Measurements from ENCODE around the gene TRAM2. TPM values are rescaled to one million over a fixed set of nuclear protein-coding genes. Genes with fewer than 3 reads are reported as not detected.

The TRAM2 gene
- total and polyA plus RNA-seq, 2 donors (not counting 3 experiments of a cell fraction or from before 2014, with no cell fraction given): 85.7 to 98.6 TPM

GRCh38 chr6:52454556-52454955 is 122.3 kb downstream of the TRAM2 start:
- BruUV-seq (replicated peaks): no TSS peak
- ChIA-PET POLR2A (no interaction called here), CTCF (interaction anchor here (0.7 to 2.3 kb wide), 5 partner anchors 9 to 38 kb away, joined by 3 to 7 read pairs (median 3); no protein-coding TSS in a partner anchor)
- H3K27ac ChIP-seq (ENCODE audit: insufficient read depth, low read depth, low read length): peak overlapping the region; percentile 1
- H3K9ac ChIP-seq (replicated peaks; ENCODE audit: extremely low read depth, insufficient read depth, low read length): no peak overlapping the region
- TF ChIP-seq EZH2 (IDR thresholded peaks at IDR 0.05; ENCODE audit: borderline replicate concordance, low read depth, low read length, severe bottlenecking): no peak
- TF ChIP-seq GATA2 (IDR thresholded peaks at IDR 0.05; ENCODE audit: insufficient read depth, insufficient read length, low read depth, low read length): no peak
- TF ChIP-seq FOS (IDR thresholded peaks at IDR 0.05; ENCODE audit: borderline replicate concordance, insufficient read depth, low read length): peak; percentile 57
- no peak for TF ChIP-seq CTCF (IDR thresholded peaks at IDR 0.05; ENCODE audit: extremely low read depth in 1 of 2, insufficient read depth in 1 of 2, low read depth in 1 of 2, low read length in 2 of 2)
- FAIRE-seq: no peak
- no peaks in the 10 kb centered on the region for H3K9me1 ChIP-seq (replicated peaks; ENCODE audit: control insufficient read depth, extremely low read depth, insufficient read depth, low read length)
- H3K4me1 ChIP-seq (ENCODE audit: control insufficient read depth, extremely low read depth, insufficient read depth, low read length): peaks cover 8% of the 10 kb centered on the region
- no peaks in the 10 kb centered on the region for H3K9me3 ChIP-seq (replicated peaks; ENCODE audit: control insufficient read depth, insufficient read depth, low read length)
- intact Hi-C loops (cut with micrococcal nuclease) (loop anchor here (1.0 kb wide), 1 partner anchor 30 kb away; no protein-coding TSS in a partner anchor), dilution Hi-C loops (cut with MboI; ENCODE audit: extremely low pct_ligation_motif_present, low sequenced_read_pairs) (no loop called here)
- DNase-seq (ENCODE audit: low read depth, low spot score): peak; percentile 57
- peak overlapping the region; percentile 22 for H3K4me2 ChIP-seq (ENCODE audit: insufficient read depth, low read length)
- no peak overlapping the region for H2AFZ ChIP-seq (ENCODE audit: low read depth, low read length)
- H4K20me1 ChIP-seq (replicated peaks; ENCODE audit: control insufficient read depth, extremely low read depth, insufficient read depth, low read length): no peaks in the 10 kb centered on the region
- no peaks in the 10 kb centered on the region for H3K27me3 ChIP-seq (ENCODE audit: control insufficient read depth in 2 of 2, insufficient read depth in 2 of 2, low read length in 2 of 2)
- H3K4me3 ChIP-seq (replicated peaks in 1 of 3; ENCODE audit: insufficient read depth in 1 of 3, low read depth in 1 of 3, low read length in 3 of 3): no peak overlapping the region
- no peaks in the 10 kb centered on the region for H3K79me2 ChIP-seq (ENCODE audit: control insufficient read depth, insufficient read depth, low read length)
- H3K36me3 ChIP-seq (ENCODE audit: control insufficient read depth in 2 of 2, extremely low read depth in 1 of 2, insufficient read depth in 2 of 2, low read length in 2 of 2): no peaks in the 10 kb centered on the region

Other genes with a start within 250 kb of the TRAM2 start
- gene PAQR8, start 214.9 kb downstream of the TRAM2 start, total RNA-seq: 6.0 TPM in 2 replicates
- 4.3 TPM in 2 replicates for gene PAQR8, start 214.9 kb downstream of the TRAM2 start, polyA plus RNA-seq
- gene EFHC1, start 156.7 kb downstream of the TRAM2 start, total RNA-seq: 14.6 and 21.1 TPM in 2 replicates
- gene EFHC1, start 156.7 kb downstream of the TRAM2 start, polyA plus RNA-seq: 17.6 and 18.5 TPM in 2 replicates
- 19.5 and 22.5 TPM in 2 replicates for gene TMEM14A, start 94.1 kb upstream of the TRAM2 start, total RNA-seq
- 21.3 and 33.7 TPM in 2 replicates for gene TMEM14A, start 94.1 kb upstream of the TRAM2 start, polyA plus RNA-seq
- not detected in 2 replicates for gene GSTA2, start 186.4 kb upstream of the TRAM2 start, total RNA-seq
- not detected in 2 replicates for gene GSTA2, start 186.4 kb upstream of the TRAM2 start, polyA plus RNA-seq
- not detected in 2 replicates for gene GSTA1, start 226.8 kb upstream of the TRAM2 start, total RNA-seq
- not detected in 2 replicates for gene GSTA1, start 226.8 kb upstream of the TRAM2 start, polyA plus RNA-seq

All from endothelial cell of umbilical vein (primary cell).